Tibial nerve (tissue), 4 donors: ENCODE data around the gene MEIS1.

Experiments
- CTCF ChIP-seq, 5 experiments: fragments of 200-600 bp in 3 of 5; fragments of 450-650 bp in 2 of 5; sonication (generic) in 3 of 5; IDR thresholded peaks; one replicate each; pipeline ENCODE4 v1.5.1; 2016 to 2019; ENCODE audit warnings: antibody characterized with exemption in 5 of 5, mild to moderate bottlenecking in 3 of 5, moderate library complexity in 2 of 5
- EP300 ChIP-seq, 2 donors: sonication (generic); formaldehyde crosslinking; IDR thresholded peaks; one replicate each; pipeline ENCODE4 v1.6.1; 2017; ENCODE audit warnings: antibody characterized with exemption in 2 of 2, mild to moderate bottlenecking in 1 of 2
- POLR2A ChIP-seq, 2 donors: fragments of 450-650 bp; IDR thresholded peaks; one replicate each; pipeline ENCODE4 v1.6.1; 2017; ENCODE audit warnings: antibody characterized with exemption in 2 of 2, mild to moderate bottlenecking in 2 of 2, moderate library complexity in 2 of 2

GRCh38 chr2:66594001-66594400 lies 159.1 kb downstream of the MEIS1 start:
- TF ChIP-seq CTCF (IDR thresholded peaks at IDR 0.05) (no peak), POLR2A (IDR thresholded peaks at IDR 0.05) (no peak), EP300 (IDR thresholded peaks at IDR 0.05) (no peak)
